MM.1S (cell line): ENCODE measurements around the gene FOXD2.

ENCODE experiments used
- EZH2 ChIP-seq: fragments of 300-600 bp; sonication (generic); optimal IDR thresholded peaks from 2 replicates; pipeline ENCODE3; 2017; ENCODE audit warnings: low read depth, mild to moderate bottlenecking, antibody characterized with exemption, low read length, mixed read lengths
- EZH2phosphoT487 ChIP-seq: fragments of 300-600 bp; sonication (generic); IDR thresholded peaks from 2 replicates; pipeline ENCODE4 v1.6.1; 2018; ENCODE audit warnings: antibody characterized with exemption, low read length
- TF ChIP-seq, protein P1 (sequence below): fragments of 300-600 bp; sonication (generic); IDR thresholded peaks from 2 replicates; pipeline ENCODE4 v1.5.1; 2016; ENCODE audit warnings: antibody characterized with exemption, low read length, mixed read lengths

- TF ChIP-seq EZH2 (no peak), EZH2phosphoT487 (no peak)
- TF ChIP-seq, protein P1, sequence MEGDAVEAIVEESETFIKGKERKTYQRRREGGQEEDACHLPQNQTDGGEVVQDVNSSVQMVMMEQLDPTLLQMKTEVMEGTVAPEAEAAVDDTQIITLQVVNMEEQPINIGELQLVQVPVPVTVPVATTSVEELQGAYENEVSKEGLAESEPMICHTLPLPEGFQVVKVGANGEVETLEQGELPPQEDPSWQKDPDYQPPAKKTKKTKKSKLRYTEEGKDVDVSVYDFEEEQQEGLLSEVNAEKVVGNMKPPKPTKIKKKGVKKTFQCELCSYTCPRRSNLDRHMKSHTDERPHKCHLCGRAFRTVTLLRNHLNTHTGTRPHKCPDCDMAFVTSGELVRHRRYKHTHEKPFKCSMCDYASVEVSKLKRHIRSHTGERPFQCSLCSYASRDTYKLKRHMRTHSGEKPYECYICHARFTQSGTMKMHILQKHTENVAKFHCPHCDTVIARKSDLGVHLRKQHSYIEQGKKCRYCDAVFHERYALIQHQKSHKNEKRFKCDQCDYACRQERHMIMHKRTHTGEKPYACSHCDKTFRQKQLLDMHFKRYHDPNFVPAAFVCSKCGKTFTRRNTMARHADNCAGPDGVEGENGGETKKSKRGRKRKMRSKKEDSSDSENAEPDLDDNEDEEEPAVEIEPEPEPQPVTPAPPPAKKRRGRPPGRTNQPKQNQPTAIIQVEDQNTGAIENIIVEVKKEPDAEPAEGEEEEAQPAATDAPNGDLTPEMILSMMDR = peak; percentile 75
Observed at GRCh38 chr1:47388891-47389238, 49.0 kb upstream of the FOXD2 start.
